NCI-H524 (cell line): ENCODE measurements around the gene RERE.
A peak's percentile ranks its signal among the peaks of the same experiment; 100 is the strongest.

Source experiments
- DNase-seq, 2 experiments: peaks; one replicate each; lab custom pipeline; 2025; lab: John Stamatoyannopoulos, UW

The RERE gene

GRCh38 chr1:8477166-8477982 is 340.1 kb downstream of the RERE start:
- DNase-seq, result no peak

DNA sequence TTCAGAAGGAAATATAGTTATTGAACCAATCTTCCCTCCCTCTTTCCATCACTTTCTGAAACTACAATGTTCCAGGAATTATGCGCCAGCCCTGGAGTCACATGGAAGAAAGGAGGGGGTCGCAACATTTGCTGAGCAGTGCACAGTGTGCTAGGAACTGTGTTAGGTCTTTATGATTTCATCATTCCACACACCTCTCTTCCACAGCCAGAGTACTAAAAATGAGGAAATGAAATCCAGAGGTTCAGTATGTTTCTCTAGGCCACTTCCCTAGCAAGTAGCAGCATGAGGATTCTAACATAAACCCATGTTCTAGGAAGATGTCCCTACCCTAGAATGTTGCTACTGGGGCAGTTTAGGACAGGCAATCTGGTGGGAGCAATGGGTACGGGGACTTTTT is 341.4 kb downstream of the RERE start:
- no peak for DNase-seq

- DNase-seq, result no peak
Measured at GRCh38 chr1:8474369-8474768, 343.1 kb downstream of the RERE start.

- DNase-seq, result no peak
Measured at GRCh38 chr1:8473891-8474300, 343.5 kb downstream of the RERE start.

GRCh38 chr1:8473121-8473875 is 344.1 kb downstream of the RERE start:
- DNase-seq, result no peak

GRCh38 chr1:8472668-8473067 is 344.8 kb downstream of the RERE start:
- no peak for DNase-seq

DNA sequence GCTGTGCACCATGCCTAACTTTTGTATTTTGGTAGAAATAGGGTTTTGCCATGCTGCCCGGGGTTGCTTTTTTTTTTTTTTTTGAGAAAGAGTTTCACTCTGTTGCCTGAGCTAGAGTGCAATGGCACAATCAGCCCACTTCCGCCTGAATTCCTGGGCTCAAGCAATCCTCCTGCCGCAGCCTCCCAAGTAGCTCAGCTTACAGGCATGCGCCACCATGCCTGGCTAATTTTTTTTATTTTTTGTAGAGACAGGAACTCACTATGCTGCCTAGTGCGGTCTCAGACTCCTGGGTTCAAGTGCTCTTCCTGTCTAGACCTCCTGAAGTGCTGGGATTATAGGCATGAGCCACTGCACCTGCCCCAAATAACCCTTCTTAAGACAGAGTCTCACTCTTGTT is 346.0 kb downstream of the RERE start:
- DNase-seq, result no peak

- DNase-seq, result no peak
Measured at GRCh38 chr1:8468751-8469150, 348.7 kb downstream of the RERE start.

DNA sequence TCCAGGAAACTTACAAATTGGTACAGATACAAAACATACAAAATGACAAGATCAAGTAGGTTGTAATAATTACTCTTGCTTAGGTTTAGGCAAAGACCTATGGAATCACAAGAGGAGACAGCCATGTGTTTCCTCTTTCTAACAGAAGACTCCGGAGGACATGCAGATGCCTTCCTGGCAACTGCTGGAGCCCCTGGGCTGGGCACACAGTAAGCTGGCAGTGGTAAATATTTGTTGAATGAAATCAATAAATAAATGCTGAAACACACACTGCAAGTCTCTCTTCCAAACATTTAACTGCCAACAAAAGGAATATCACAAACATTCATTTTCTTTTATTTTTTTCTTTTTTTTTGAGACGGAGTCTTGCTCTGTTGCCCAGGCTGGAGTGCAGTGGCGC is 350.1 kb downstream of the RERE start:
- DNase-seq, result no peak

GRCh38 chr1:8465692-8466091 is 351.7 kb downstream of the RERE start:
- no peak for DNase-seq

- peak in 1 of 2 experiments; percentile 35 for DNase-seq
Measured at GRCh38 chr1:8465013-8465412, 352.4 kb downstream of the RERE start.

DNA sequence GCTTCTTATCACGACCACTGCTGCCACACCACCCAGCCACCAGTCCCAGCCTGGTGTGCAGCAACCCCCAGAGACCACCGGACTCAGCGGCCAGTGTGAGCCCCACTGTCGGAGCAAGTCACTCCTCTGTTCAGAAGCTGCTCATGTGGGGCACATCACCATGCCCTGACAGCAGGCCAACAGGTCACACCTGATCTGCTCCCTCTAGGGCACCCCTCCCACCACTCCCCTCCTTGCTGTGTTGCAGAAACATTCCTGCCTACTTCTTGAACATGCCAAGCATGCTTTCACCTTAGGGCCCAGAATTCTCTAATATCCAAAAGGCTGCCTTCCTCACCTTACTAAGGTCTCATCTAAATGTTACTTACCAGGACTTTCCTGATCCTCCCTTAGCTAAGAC is 353.1 kb downstream of the RERE start:
- no peak for DNase-seq

GRCh38 chr1:8463144-8463927 is 354.1 kb downstream of the RERE start:
- no peak for DNase-seq

DNA sequence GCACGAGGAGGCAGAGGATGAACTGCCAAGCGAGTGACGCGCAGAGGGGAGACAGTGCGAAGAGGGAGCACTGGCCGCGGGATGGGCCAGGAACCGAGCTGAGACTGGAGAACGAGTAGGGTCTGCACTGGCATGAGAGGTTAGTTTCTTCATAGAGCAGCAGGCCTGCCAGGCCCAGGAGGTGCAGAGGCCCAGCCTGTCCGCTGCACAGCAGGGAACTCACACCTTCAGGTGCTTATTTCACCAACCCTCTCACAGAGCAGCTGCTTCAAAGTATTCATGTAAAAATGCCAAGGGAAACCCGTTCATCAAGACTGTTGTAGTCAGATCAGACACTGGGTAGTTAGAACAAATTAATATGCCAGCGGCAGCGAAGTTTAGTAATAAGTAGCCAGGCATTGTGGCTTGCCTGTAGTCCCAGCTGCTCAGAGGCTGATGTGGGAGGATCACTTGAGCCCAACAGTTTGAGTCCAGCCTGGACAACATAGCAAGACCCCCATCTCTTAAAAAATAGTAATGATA is 355.0 kb downstream of the RERE start:
- no peak for DNase-seq

GRCh38 chr1:8461351-8462110 is 355.9 kb downstream of the RERE start:
- DNase-seq, result no peak

DNA sequence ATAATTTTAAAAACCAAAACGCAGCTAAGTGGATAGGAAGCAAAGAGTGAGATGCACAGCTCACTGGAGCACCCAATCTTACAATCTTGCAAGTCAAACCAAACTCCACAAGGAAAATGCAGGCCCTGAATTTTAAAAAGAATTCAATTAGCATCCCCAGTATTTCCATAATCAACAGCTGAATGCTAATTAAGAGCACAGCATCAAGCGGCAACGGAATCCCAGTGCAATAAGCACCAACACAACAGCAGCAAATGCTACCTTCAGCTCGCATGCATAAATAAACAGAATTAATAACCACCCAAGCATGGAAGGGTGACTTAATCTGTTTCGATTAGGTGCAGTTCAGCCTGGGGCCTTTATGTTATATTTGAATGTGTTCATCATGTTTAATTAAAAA is 356.7 kb downstream of the RERE start:
- no peak for DNase-seq

DNA sequence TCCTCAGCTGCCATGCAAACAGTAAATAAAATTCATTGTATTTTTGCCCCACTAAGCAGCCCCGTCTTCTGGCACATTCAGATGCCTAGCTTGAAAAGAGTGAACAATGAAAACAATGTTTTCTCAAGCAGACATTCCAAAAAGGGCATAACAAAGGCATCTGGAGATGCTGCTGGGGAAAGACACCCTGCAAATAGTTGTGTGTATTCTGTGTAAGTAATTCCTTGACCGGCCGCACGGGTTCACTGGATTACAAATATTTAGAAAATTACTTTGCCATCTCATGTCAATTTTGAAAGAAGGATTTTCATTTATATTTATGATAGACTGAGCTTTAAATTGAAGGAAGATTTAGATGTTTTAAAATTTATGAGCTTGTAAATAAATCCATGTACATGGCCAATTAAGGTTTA is 357.3 kb downstream of the RERE start:
- DNase-seq, result no peak

DNA sequence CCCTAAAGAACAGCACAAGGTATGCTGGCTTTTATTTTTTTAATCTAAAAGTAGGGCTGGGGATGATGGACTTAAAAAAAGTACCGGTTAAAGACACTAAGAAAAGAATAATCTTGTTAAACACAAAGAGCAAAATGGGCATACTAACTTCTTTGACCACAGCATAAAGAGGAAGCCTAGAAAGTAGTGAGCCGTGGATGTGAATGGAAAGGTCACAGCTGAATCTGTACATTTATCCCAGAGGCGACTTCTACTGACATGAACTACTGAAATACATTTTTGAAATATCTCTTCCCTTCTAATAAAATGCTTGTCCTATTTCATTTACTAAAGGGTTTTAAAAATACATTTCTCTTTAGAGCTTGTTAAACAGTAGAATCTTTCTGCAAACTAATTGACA is 358.8 kb downstream of the RERE start:
- no peak for DNase-seq

- no peak for DNase-seq
Measured at GRCh38 chr1:8457760-8458381, 359.6 kb downstream of the RERE start.

GRCh38 chr1:8456991-8457390 is 360.4 kb downstream of the RERE start:
- no peak for DNase-seq

DNA sequence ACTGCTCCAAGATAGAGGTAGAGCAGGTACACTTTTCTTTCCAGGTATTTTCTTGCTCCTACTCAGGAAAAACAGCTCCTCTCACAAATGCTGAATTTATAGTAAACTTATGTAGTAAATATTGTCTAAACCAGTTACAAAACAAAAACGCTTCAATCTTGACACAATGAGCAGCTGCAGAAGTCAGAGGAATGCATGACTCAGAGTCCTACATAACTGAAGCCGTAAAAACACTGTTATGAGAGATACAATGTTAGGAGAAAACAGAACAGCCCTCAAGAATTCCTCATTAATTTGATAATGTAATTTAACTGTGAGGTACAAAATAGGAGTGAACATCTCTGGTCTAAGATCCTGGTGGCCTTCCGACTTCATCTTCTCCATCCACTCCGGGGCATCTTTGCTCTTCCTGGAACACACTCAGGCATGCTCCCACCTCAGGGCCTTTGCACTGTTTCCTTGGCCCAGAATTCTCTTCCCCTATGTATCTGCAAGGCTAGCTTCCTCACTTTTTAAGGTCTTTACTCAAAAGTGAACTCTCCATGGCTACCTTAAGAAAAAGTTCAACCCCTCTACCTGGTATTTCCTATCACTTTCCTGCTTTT is 361.0 kb downstream of the RERE start:
- DNase-seq, result no peak
